ENCODE data around the gene RING1. TPM values are rescaled to one million over a fixed set of nuclear protein-coding genes. Genes with fewer than 3 reads are reported as not detected.

Gene RING1
- total RNA-seq, 4 donors from 2014 or later, result 15.0 to 25.3 (median 20.6) TPM

DNA sequence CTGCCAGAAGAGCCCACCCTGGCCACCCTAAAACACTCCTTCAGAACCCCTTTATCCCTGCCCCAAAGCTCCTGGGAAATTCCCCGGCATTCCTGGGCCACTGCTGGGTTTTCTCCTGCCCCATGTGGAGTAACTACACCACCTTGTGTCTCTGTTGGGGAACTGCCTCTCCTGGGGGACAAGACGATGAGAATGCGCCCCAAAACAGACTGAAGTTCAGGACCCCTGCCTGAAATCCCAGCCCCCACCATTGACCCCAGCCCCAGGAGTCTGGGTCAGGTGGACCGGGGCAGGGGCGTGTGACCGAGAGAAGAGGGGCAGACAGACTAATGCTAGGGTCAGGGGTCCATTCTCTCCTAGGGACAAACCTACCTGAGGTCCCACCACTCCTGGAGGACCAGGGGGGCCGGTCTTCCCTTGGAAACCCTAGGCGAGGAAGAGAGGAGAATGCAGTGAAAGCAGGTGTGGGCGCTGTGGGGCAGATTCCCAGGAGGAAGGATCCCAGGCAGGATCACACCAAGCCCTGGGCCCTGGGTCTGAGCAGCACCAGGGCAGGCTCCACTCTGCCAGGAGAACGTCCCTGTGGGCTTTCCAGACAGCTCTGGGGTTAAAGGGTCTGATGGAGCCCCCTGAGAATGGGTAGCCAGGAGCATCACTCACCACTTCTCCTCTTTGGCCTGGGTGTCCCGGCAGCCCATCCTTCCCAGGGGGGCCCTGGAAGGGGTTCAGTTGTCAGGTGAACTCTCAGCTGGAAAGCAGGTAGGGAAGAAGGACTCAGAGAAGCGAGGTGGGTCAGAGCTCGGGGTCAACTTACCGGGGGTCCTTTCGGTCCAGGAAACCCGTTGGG, 35.4 kb upstream of the RING1 start:
- no peaks in the 10 kb centered on the region for H3K27me3 ChIP-seq
- WGBS, result 73% methylated on average over 16 of the region's 16 CpGs
- no peaks in the 10 kb centered on the region for H3K36me3 ChIP-seq
- no peaks in the 10 kb centered on the region for H3K4me1 ChIP-seq
- H3K9me3 ChIP-seq, result no peaks in the 10 kb centered on the region
- TF ChIP-seq POLR2AphosphoS5 (IDR thresholded peaks at IDR 0.05), result no peak
- no peak for TF ChIP-seq EP300 (IDR thresholded peaks at IDR 0.05)
- no peak for TF ChIP-seq POLR2A (IDR thresholded peaks at IDR 0.05; ENCODE audit: low read depth)
- TF ChIP-seq, protein P1, sequence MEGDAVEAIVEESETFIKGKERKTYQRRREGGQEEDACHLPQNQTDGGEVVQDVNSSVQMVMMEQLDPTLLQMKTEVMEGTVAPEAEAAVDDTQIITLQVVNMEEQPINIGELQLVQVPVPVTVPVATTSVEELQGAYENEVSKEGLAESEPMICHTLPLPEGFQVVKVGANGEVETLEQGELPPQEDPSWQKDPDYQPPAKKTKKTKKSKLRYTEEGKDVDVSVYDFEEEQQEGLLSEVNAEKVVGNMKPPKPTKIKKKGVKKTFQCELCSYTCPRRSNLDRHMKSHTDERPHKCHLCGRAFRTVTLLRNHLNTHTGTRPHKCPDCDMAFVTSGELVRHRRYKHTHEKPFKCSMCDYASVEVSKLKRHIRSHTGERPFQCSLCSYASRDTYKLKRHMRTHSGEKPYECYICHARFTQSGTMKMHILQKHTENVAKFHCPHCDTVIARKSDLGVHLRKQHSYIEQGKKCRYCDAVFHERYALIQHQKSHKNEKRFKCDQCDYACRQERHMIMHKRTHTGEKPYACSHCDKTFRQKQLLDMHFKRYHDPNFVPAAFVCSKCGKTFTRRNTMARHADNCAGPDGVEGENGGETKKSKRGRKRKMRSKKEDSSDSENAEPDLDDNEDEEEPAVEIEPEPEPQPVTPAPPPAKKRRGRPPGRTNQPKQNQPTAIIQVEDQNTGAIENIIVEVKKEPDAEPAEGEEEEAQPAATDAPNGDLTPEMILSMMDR (IDR thresholded peaks at IDR 0.05), result peak; percentile 27 to 53 (median 43)
- DNase-seq (ENCODE audit: extremely low spot score), result no peak
- H3K4me3 ChIP-seq, result no peak overlapping the region
- H3K27ac ChIP-seq (replicated peaks in 1 of 4), result no peak overlapping the region
- intact Hi-C loops (cut with DNase I), result no loop called here

DNA sequence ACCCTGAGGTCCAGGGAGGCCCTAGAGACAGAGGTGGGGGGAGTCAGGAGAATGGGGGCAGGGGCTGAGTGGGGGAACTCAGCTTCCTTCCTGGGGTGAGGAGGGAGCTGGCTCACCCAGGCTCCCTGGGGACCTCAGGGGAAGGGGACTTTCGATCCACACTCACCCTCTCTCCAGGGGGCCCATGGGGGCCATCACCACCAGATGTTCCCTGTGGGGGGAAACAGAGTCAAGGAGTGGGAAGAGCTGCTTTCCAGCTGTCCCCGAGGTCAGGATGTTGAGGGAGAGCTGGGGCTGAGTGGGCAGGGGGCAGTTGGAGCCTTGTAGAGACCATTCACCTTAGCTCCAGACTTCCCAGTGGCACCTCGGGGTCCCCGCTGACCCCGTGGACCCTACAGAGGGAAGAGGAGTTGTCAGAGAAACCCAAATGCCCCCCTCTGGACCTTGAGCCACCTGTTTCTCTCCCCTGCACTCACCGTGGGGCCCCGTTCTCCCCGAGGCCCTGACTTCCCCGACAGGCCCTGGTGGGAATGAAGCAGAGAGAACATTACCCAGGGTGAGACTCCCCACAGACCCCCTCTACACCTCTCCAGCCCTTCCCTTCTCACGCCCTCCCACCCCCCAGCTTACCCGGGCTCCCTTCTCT, 34.6 kb upstream of the RING1 start:
- Histone ChIP-seq H3K4me1 (no peaks in the 10 kb centered on the region), H3K27me3 (no peaks in the 10 kb centered on the region), H3K9me3 (no peaks in the 10 kb centered on the region), H3K27ac (replicated peaks in 1 of 4) (no peak overlapping the region), H3K4me3 (no peak overlapping the region), H3K36me3 (no peaks in the 10 kb centered on the region)
- no peak for DNase-seq (ENCODE audit: extremely low spot score)
- no peak for TF ChIP-seq POLR2A (IDR thresholded peaks at IDR 0.05; ENCODE audit: low read depth)
- no peak for TF ChIP-seq EP300 (IDR thresholded peaks at IDR 0.05)
- TF ChIP-seq POLR2AphosphoS5 (IDR thresholded peaks at IDR 0.05), result no peak
- TF ChIP-seq, protein P1 (IDR thresholded peaks at IDR 0.05), result no peak
- intact Hi-C loops (cut with DNase I), result no loop called here
- 75% methylated on average over 8 of the region's 11 CpGs for WGBS

DNA sequence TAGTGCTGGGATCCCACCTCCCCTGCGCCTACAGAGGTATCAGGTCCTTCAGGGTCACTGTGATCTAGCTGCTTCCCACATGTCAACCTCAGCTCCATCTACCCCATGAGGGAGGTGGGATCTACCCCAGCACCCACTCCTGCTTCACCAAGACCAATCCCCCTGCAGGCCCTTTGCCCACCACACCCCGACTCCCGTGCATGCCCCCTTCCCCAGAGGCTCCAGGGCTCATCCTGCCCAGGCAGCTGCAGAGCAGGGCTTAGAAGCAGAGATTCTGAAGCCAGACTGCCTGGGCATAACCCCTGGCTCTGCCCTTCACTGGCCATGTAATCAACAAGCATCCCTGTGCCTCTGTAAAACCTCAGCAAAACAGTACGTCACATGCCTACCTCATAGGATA, 33.5 kb upstream of the RING1 start:
- Histone ChIP-seq H3K27ac (replicated peaks in 1 of 4) (no peak overlapping the region), H3K9me3 (no peaks in the 10 kb centered on the region), H3K27me3 (no peaks in the 10 kb centered on the region), H3K4me1 (no peaks in the 10 kb centered on the region), H3K4me3 (no peak overlapping the region), H3K36me3 (no peaks in the 10 kb centered on the region)
- no peak for DNase-seq (ENCODE audit: extremely low spot score)
- no peak for TF ChIP-seq POLR2AphosphoS5 (IDR thresholded peaks at IDR 0.05)
- no peak for TF ChIP-seq EP300 (IDR thresholded peaks at IDR 0.05)
- TF ChIP-seq POLR2A (IDR thresholded peaks at IDR 0.05; ENCODE audit: low read depth), result no peak
- TF ChIP-seq, protein P1 (IDR thresholded peaks at IDR 0.05), result no peak
- intact Hi-C loops (cut with DNase I), result no loop called here
- WGBS, result 92% methylated on average over 4 of the region's 4 CpGs

DNA sequence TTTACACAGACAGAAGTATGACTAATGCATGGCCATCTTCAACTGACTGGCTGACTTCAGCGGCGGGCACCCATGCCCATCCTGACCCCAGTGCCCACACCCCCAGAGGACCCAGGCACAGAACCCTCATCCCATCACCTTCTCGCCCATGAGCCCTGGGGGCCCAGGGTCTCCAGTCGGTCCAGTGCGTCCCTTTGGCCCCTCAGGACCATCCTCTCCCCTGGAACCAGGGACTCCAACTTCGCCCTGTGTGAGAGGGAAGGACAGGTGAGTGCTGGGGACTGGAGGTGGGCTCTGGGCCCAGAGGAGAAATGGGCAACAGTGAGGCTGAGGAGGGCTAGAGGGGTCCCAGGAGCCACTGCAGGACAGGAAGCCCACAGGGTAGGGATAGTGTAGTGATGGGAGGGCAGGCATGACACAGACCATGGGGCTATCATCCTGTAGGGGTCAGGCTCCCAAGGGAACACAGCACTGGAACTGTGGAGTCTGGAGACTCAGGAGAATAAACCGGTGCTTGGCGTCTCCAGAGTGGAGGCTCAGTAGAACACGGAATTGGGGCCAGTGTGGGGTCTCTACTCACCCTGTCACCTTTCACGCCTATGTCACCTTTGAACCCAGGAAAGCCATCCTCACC, 32.7 kb upstream of the RING1 start:
- Histone ChIP-seq H3K4me1 (no peaks in the 10 kb centered on the region), H3K27ac (replicated peaks in 1 of 4) (no peak overlapping the region), H3K27me3 (no peaks in the 10 kb centered on the region), H3K4me3 (no peak overlapping the region), H3K9me3 (no peaks in the 10 kb centered on the region), H3K36me3 (no peaks in the 10 kb centered on the region)
- intact Hi-C loops (cut with DNase I), result no loop called here
- WGBS, result 74% methylated on average over 10 of the region's 10 CpGs
- TF ChIP-seq, protein P1 (IDR thresholded peaks at IDR 0.05), result no peak
- no peak for TF ChIP-seq EP300 (IDR thresholded peaks at IDR 0.05)
- TF ChIP-seq POLR2A (IDR thresholded peaks at IDR 0.05; ENCODE audit: low read depth), result no peak
- no peak for TF ChIP-seq POLR2AphosphoS5 (IDR thresholded peaks at IDR 0.05)
- no peak for DNase-seq (ENCODE audit: extremely low spot score)
